ENCODE measurements around the gene CES3. TPM values are rescaled to one million over a fixed set of nuclear protein-coding genes. Genes with fewer than 3 reads are reported as not detected.
"Not testable (repeated sequence)": the region's sequence is repeated elsewhere in the genome, so short reads cannot be mapped to it uniquely, and the experiment has no call there.

The CES3 gene
- polyA plus RNA-seq, 2 donors, result 1.8 to 4.8 TPM

DNA sequence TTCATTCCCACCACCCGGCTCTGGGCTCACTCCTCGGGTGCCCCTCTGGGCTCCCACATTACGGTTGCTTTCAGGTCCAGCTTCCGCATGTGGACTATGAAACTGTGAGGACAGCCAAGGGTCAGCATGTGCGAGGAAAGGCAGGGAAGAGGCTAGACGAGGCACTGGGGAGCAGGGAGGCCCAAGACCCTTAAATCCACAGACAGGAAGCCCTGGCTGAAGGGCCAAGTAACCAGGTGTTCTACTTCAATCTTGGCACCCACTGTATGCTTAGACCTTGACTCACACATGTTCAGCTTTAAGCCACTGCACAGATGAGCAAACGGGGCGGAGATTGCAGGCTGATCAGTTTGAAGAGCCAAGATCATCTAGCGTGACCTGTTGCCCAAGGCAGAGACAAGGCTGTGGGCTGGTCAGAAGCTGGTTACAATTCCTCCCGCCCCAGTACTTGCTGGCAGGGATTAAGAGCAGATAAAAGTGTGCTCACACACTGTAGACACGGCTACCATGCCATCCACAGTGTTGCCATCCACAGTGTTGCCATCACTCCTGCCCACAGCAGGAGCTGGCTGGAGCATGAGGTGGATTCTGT lies 27.2 kb downstream of the CES3 start, which contains the start of gene CES4A:
CES4A (plus strand) TSS at position 393 of the 592 bp plus-strand sequence; CDS start at position 577, 184 bp downstream.
- Histone ChIP-seq H3K27ac (ENCODE audit: low read depth in 2 of 2, low read length in 1 of 2) (peak within 1 kb of the TSS in 1 of 2 donors; percentile 37), H3K9me3 (ENCODE audit: control insufficient read depth in 2 of 2, insufficient read depth in 1 of 2, low read depth in 1 of 2, low read length in 1 of 2) (no peaks in the 10 kb centered on the region), H3K4me1 (ENCODE audit: control insufficient read depth in 2 of 2, insufficient read depth in 2 of 2, low read length in 1 of 2) (peaks cover 0 to 7% of the 10 kb centered on the region in 2 donors), H3K4me3 (ENCODE audit: low read depth in 1 of 2, low read length in 2 of 2) (no peak within 1 kb of the TSS), H3K27me3 (ENCODE audit: control insufficient read depth in 1 of 2, insufficient read depth in 2 of 2, low read length in 2 of 2) (no peaks in the 10 kb centered on the region), H3K36me3 (ENCODE audit: control insufficient read depth in 2 of 2, insufficient read depth in 2 of 2, low read length in 1 of 2) (no peaks in the 10 kb centered on the region)
- WGBS, 2 donors, result 50 to 53% methylated on average over 11 of the region's 11 CpGs

GRCh38 chr16:66991545-66992077 lies 30.5 kb downstream of the CES3 start:
- no peaks in the 10 kb centered on the region for H3K9me3 ChIP-seq (ENCODE audit: control insufficient read depth in 2 of 2, insufficient read depth in 1 of 2, low read depth in 1 of 2, low read length in 1 of 2)
- no peaks in the 10 kb centered on the region for H3K27me3 ChIP-seq (ENCODE audit: control insufficient read depth in 1 of 2, insufficient read depth in 2 of 2, low read length in 2 of 2)
- peaks cover 0 to 7% of the 10 kb centered on the region in 2 donors for H3K4me1 ChIP-seq (ENCODE audit: control insufficient read depth in 2 of 2, insufficient read depth in 2 of 2, low read length in 1 of 2)
- no peak overlapping the region for H3K4me3 ChIP-seq (ENCODE audit: low read depth in 1 of 2, low read length in 2 of 2)
- WGBS, 2 donors, result 77 to 86% methylated on average over 2 of the region's 2 CpGs
- no peak overlapping the region for H3K27ac ChIP-seq (ENCODE audit: low read depth in 2 of 2, low read length in 1 of 2)
- H3K36me3 ChIP-seq (ENCODE audit: control insufficient read depth in 2 of 2, insufficient read depth in 2 of 2, low read length in 1 of 2), result no peaks in the 10 kb centered on the region

DNA sequence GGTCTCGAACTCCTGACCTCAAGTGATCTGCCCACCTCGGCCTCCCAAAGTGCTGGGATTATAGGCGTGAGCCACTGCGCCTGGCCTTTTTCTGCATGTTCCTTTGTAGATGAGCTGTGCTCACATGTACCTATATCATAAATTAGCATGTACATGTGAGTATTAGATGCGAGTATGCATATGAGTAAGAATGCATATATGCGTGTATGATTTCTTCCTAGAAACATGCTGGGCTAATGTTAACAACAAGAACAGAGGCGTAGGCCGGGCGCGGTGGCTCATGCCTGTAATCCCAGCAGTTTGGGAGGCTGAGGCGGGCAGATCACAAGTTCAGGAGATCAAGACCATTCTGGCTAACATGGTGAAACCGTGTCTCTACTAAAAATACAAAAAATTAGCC lies 32.5 kb downstream of the CES3 start:
- H3K9me3 ChIP-seq (ENCODE audit: control insufficient read depth in 2 of 2, insufficient read depth in 1 of 2, low read depth in 1 of 2, low read length in 1 of 2); H3K4me3 ChIP-seq (ENCODE audit: low read depth in 1 of 2, low read length in 2 of 2); H3K4me1 ChIP-seq (ENCODE audit: control insufficient read depth in 2 of 2, insufficient read depth in 2 of 2, low read length in 1 of 2); H3K27ac ChIP-seq (ENCODE audit: low read depth in 2 of 2, low read length in 1 of 2); H3K36me3 ChIP-seq (ENCODE audit: control insufficient read depth in 2 of 2, insufficient read depth in 2 of 2, low read length in 1 of 2); H3K27me3 ChIP-seq (ENCODE audit: control insufficient read depth in 1 of 2, insufficient read depth in 2 of 2, low read length in 2 of 2): not testable (repeated sequence)
- 92 to 96% methylated on average over 12 of the region's 12 CpGs for WGBS, 2 donors

- 37 to 39% methylated on average over 6 of the region's 6 CpGs for WGBS, 2 donors
Measured at GRCh38 chr16:66996324-66996982, 35.4 kb downstream of the CES3 start.

DNA sequence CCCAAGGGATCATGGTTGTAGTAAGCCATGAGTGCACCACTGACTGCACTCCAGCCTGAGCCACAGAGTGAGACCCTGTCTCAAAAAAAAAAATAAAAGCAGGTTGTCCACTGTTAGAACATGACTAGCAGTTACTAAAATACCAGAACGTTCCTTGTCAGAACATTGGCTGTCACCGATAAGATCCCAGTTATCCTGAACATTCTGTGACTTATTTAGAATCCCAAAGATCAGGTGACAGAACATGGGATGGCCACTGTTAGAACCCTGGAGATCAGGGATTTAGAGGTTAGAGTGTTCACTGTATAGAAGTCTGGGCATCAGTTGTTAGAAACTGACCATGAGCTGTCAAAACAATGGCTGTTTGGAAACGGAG lies 35.9 kb downstream of the CES3 start:
- peak overlapping the region in 1 of 2 donors; percentile 9 for H3K27ac ChIP-seq (ENCODE audit: low read depth in 2 of 2, low read length in 1 of 2)
- 65 to 67% methylated on average over 3 of the region's 3 CpGs for WGBS, 2 donors
- no peaks in the 10 kb centered on the region for H3K9me3 ChIP-seq (ENCODE audit: control insufficient read depth in 2 of 2, insufficient read depth in 1 of 2, low read depth in 1 of 2, low read length in 1 of 2)
- H3K4me3 ChIP-seq (ENCODE audit: low read depth in 1 of 2, low read length in 2 of 2), result no peak overlapping the region
- H3K4me1 ChIP-seq (ENCODE audit: control insufficient read depth in 2 of 2, insufficient read depth in 2 of 2, low read length in 1 of 2), result peaks cover 6 to 14% of the 10 kb centered on the region in 2 donors
- H3K36me3 ChIP-seq (ENCODE audit: control insufficient read depth in 2 of 2, insufficient read depth in 2 of 2, low read length in 1 of 2), result no peaks in the 10 kb centered on the region
- no peaks in the 10 kb centered on the region for H3K27me3 ChIP-seq (ENCODE audit: control insufficient read depth in 1 of 2, insufficient read depth in 2 of 2, low read length in 2 of 2)

More at GRCh38 chr16:66996324-66996982, 35.4 kb downstream of the CES3 start:
- peak overlapping the region; percentile 9 to 47 for H3K27ac ChIP-seq (ENCODE audit: low read depth in 2 of 2, low read length in 1 of 2)
- H3K36me3 ChIP-seq (ENCODE audit: control insufficient read depth in 2 of 2, insufficient read depth in 2 of 2, low read length in 1 of 2), result no peaks in the 10 kb centered on the region
- H3K9me3 ChIP-seq (ENCODE audit: control insufficient read depth in 2 of 2, insufficient read depth in 1 of 2, low read depth in 1 of 2, low read length in 1 of 2), result no peaks in the 10 kb centered on the region
- no peaks in the 10 kb centered on the region for H3K27me3 ChIP-seq (ENCODE audit: control insufficient read depth in 1 of 2, insufficient read depth in 2 of 2, low read length in 2 of 2)
- no peak overlapping the region for H3K4me3 ChIP-seq (ENCODE audit: low read depth in 1 of 2, low read length in 2 of 2)
- peaks cover 6 to 12% of the 10 kb centered on the region in 2 donors for H3K4me1 ChIP-seq (ENCODE audit: control insufficient read depth in 2 of 2, insufficient read depth in 2 of 2, low read length in 1 of 2)

DNA sequence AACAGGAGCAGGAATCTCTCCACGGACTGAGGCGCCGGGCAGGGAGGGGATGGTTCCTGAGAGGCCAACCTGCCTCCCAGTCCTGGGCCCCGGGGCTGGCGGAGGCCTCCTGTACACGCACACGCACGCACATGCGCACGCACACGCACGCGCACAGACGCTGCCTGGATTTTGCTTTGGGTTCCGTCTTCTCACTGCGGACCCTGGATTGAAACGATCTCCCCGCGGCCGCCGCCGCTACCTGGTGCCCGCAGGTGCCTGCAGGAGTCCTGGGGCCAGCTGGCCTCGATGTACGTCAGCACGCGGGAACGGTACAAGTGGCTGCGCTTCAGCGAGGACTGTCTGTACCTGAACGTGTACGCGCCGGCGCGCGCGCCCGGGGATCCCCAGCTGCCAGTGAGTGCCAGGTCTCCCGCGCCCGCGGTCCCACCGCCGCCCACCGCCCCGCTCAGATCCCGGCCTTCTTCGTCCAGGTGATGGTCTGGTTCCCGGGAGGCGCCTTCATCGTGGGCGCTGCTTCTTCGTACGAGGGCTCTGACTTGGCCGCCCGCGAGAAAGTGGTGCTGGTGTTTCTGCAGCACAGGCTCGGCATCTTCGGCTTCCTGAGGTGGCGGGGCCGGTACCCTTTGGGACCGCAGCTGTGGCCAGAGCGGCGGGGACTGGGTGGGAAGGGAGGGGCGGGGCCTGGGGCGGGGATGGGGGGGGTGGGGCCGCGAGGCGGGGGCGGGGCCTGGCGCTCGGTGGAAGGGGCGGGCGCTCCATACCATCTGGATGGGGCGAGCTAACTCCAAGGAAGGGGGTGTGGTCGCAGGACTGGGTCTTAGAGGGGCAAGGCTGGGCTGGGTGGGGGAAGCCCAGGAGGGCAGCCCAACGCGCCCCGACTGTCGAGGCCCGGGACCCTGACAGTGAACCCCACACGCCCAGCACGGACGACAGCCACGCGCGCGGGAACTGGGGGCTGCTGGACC lies 39.6 kb downstream of the CES3 start:
- peak overlapping the region; percentile 34 to 52 for H3K27ac ChIP-seq (ENCODE audit: low read depth in 2 of 2, low read length in 1 of 2)
- peaks cover 6 to 14% of the 10 kb centered on the region in 2 donors for H3K4me1 ChIP-seq (ENCODE audit: control insufficient read depth in 2 of 2, insufficient read depth in 2 of 2, low read length in 1 of 2)
- WGBS, 2 donors, result 5 to 6% methylated on average over 77 to 89 of the region's 89 CpGs
- H3K4me3 ChIP-seq (ENCODE audit: low read depth in 1 of 2, low read length in 2 of 2), result peak overlapping the region; percentile 51 to 59
- no peaks in the 10 kb centered on the region for H3K9me3 ChIP-seq (ENCODE audit: control insufficient read depth in 2 of 2, insufficient read depth in 1 of 2, low read depth in 1 of 2, low read length in 1 of 2)
- no peaks in the 10 kb centered on the region for H3K27me3 ChIP-seq (ENCODE audit: control insufficient read depth in 1 of 2, insufficient read depth in 2 of 2, low read length in 2 of 2)
- H3K36me3 ChIP-seq (ENCODE audit: control insufficient read depth in 2 of 2, insufficient read depth in 2 of 2, low read length in 1 of 2), result peaks cover 0 to 7% of the 10 kb centered on the region in 2 donors

- 89% methylated on average over 3 of the region's 3 CpGs for WGBS, 2 donors
- no peaks in the 10 kb centered on the region for H3K9me3 ChIP-seq (ENCODE audit: control insufficient read depth in 2 of 2, insufficient read depth in 1 of 2, low read depth in 1 of 2, low read length in 1 of 2)
- H3K27ac ChIP-seq (ENCODE audit: low read depth in 2 of 2, low read length in 1 of 2), result no peak overlapping the region
- no peak overlapping the region for H3K4me3 ChIP-seq (ENCODE audit: low read depth in 1 of 2, low read length in 2 of 2)
- peaks cover 6 to 14% of the 10 kb centered on the region in 2 donors for H3K4me1 ChIP-seq (ENCODE audit: control insufficient read depth in 2 of 2, insufficient read depth in 2 of 2, low read length in 1 of 2)
- no peaks in the 10 kb centered on the region for H3K27me3 ChIP-seq (ENCODE audit: control insufficient read depth in 1 of 2, insufficient read depth in 2 of 2, low read length in 2 of 2)
- peaks cover 0 to 7% of the 10 kb centered on the region in 2 donors for H3K36me3 ChIP-seq (ENCODE audit: control insufficient read depth in 2 of 2, insufficient read depth in 2 of 2, low read length in 1 of 2)
Measured at GRCh38 chr16:67001726-67002125, 40.7 kb downstream of the CES3 start.

GRCh38 chr16:67006930-67007658 lies 46.0 kb downstream of the CES3 start:
- H3K36me3 ChIP-seq (ENCODE audit: control insufficient read depth in 2 of 2, insufficient read depth in 2 of 2, low read length in 1 of 2), result peaks cover 0 to 7% of the 10 kb centered on the region in 2 donors
- no peaks in the 10 kb centered on the region for H3K4me1 ChIP-seq (ENCODE audit: control insufficient read depth in 2 of 2, insufficient read depth in 2 of 2, low read length in 1 of 2)
- H3K9me3 ChIP-seq (ENCODE audit: control insufficient read depth in 2 of 2, insufficient read depth in 1 of 2, low read depth in 1 of 2, low read length in 1 of 2), result no peaks in the 10 kb centered on the region
- H3K27ac ChIP-seq (ENCODE audit: low read depth in 2 of 2, low read length in 1 of 2), result no peak overlapping the region
- 81 to 84% methylated on average over 12 of the region's 12 CpGs for WGBS, 2 donors
- no peak overlapping the region for H3K4me3 ChIP-seq (ENCODE audit: low read depth in 1 of 2, low read length in 2 of 2)
- no peaks in the 10 kb centered on the region for H3K27me3 ChIP-seq (ENCODE audit: control insufficient read depth in 1 of 2, insufficient read depth in 2 of 2, low read length in 2 of 2)

- Histone ChIP-seq H3K27ac (ENCODE audit: low read depth in 2 of 2, low read length in 1 of 2) (no peak overlapping the region), H3K4me1 (ENCODE audit: control insufficient read depth in 2 of 2, insufficient read depth in 2 of 2, low read length in 1 of 2) (peaks cover 5 to 6% of the 10 kb centered on the region in 2 donors), H3K36me3 (ENCODE audit: control insufficient read depth in 2 of 2, insufficient read depth in 2 of 2, low read length in 1 of 2) (peaks cover 0 to 3% of the 10 kb centered on the region in 2 donors), H3K9me3 (ENCODE audit: control insufficient read depth in 2 of 2, insufficient read depth in 1 of 2, low read depth in 1 of 2, low read length in 1 of 2) (no peaks in the 10 kb centered on the region), H3K27me3 (ENCODE audit: control insufficient read depth in 1 of 2, insufficient read depth in 2 of 2, low read length in 2 of 2) (no peaks in the 10 kb centered on the region), H3K4me3 (ENCODE audit: low read depth in 1 of 2, low read length in 2 of 2) (no peak overlapping the region)
- 48 to 50% methylated on average over 1 of the region's 1 CpG for WGBS, 2 donors
Measured at GRCh38 chr16:67009158-67009557, 48.1 kb downstream of the CES3 start.

Measured in esophagus (tissue), 2 donors.